Renal pelvis (tissue), 4 donors: ENCODE data around the gene MAPK7. TPM values are rescaled to one million over a fixed set of nuclear protein-coding genes. Genes with fewer than 3 reads are reported as not detected.
A peak's percentile ranks its signal among the peaks of the same experiment; 100 is the strongest.

Experiments
- DNase-seq: peaks from one replicate; pipeline ENCODE4 v3.0.0-alpha.2; 2013
- polyA plus RNA-seq, 3 donors: library from polyadenylated mRNA; unstranded; fragments of 120-200 nt; gene quantifications; one replicate each; pipeline ENCODE4 v1.2.1, GENCODE V29; 2013; ENCODE audit not compliant: insufficient read length in 3 of 3

The MAPK7 gene
- polyA plus RNA-seq, 3 donors: 25.0 to 31.6 (median 29.3) TPM

GRCh38 chr17:19361326-19361725 is 17.0 kb upstream of the MAPK7 start:
- DNase-seq: no peak

- DNase-seq: no peak
These were observed 16.4 kb upstream of the MAPK7 start for GRCh38 chr17:19361944-19362276.

DNA sequence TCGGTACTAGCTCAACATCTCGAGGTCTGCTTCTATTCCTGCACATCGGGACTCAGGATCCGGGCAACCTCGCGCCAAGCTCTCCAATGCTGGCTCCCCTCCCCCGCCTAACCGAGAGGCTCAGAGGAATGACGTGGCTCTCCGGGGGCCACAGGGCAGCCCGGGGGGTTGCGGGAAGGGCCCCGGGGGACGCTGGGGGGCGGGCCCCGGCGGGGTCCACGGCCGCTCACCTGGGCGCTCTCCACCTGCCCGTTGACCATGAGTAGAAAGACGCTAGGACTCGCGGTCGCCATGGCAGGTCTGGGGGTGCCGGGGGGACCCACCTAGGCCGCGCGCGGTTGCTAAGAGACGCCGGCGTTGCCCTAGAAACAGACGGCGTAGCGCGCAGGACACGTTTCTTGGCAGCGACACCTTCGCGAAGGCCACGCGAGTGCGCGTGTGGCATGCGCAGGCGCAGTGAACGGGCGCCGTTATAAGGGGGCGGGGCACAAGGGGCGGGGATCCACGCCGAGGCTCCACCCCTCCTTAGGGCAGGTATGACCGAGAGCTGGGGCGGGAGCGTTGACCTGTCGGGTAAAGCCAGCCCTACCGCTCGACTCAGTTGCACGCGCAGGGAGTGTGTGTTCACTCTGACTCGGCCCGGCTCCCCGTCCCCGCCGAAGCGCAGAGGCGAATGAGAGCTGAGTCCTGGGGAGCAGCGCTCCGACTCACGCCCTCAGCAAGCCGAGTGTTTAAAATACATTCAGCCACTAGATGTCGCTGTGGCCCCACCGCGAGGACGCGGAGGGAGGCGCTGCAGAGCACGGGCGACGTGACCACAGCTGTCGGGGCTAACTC is 15.8 kb upstream of the MAPK7 start, which contains the start of gene B9D1:
Gene B9D1, minus strand, starts transcription at position 447 of the 837 bp plus-strand sequence. Its CDS starts 154 bp downstream, at position 293.
- peak; percentile 91 for DNase-seq

DNA sequence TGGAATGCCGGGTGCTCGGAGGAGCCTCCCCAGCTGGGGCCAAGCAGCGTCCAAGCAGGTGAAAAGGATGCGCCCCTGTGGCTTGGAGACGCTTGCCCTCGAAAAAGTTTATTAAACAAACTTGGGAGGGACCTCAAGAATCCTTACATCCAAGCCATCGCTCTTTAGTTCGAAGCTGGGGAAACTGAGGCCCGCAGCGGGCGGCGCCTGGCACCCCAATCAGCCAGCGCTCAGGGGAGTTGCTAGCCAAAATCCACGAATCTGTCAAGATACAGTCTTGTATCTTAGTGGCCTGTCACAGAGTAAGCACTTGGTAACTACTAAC is 15.2 kb upstream of the MAPK7 start:
- DNase-seq: no peak

DNA sequence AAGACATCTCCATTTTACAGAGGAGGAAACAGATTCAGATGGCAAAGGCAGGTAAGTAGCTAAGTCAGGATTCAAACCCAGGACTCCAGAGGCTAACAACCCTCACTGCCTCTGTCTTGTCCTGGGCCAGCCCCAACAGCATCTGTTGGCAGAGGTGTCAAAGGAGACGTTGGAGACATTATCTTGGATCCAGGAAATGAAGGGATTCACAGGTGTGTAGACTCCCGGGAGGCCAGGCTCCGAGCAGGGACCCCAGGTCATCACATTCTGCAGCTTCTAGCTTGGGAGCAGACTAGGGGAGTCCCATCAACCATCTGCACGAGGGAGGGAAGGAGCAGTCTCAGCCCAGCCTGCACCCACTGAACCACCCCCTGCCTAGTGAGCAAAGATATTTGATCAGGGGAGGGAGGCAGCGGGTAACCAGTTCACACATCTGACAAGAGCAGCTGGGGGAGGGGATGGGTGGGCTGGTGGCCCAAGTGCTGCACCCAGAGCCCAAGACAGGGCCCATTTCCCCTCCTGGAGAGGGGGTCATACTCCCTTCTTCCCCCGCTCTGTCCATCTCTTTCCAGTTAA is 14.8 kb upstream of the MAPK7 start:
- DNase-seq: no peak

DNA sequence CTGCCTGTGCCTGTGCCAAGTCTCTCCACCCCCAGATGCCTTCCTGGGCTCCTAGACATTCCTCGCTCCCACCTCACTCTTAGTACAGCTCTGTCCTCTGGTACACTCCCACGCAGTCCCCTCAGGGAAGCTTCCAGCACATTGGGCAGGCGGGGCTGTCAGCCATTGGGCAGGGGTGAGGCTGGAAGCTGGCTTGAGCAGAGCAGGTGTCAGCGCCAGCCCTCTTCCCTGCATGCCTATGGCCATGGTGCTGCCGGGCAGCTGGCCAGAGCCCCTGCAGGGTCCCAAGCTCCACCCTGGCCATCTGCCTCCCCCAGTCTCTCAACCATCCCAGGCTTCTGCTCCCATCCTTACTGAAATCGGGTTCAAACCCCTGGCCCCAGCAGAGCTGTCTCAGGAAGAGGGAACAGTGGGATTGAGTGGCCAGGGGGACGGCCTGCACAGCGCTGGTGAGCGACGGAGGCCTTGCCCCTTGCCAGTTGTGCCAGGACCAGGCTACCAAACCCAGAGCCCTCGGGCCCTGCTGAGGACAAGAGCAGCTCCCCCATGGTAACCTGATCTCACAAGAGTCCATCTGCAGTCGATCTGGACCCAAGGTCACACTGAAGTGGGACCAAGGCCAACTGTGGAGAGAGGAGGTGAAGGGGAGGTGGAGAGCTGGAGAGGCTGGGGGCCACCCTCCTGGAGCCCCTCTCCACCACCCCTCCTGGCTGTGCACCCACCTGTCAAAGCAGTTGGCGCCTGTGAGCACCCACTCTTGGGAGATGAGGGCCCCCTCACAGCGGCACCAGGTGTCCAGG is 13.4 kb upstream of the MAPK7 start:
- no peak for DNase-seq

GRCh38 chr17:19365499-19365817 is 12.8 kb upstream of the MAPK7 start:
- no peak for DNase-seq

GRCh38 chr17:19365833-19366636 is 12.3 kb upstream of the MAPK7 start:
- no peak for DNase-seq

DNA sequence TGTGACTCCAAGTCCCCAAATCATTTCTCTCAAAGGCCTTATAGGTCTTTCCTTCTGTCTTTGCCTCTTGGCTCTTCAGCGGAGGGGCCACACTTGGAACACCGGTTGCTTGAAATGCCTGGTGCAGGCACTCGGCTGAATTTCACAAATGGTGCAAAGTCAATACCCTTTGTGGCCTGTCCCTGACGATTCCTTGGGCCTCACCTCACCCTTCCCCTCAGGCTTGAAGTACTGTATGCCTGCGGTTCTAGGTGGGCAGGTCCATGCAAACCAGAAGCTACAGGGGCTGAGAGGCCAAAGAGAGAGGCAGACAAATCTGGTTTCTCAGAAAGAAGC is 11.7 kb upstream of the MAPK7 start:
- no peak for DNase-seq

DNA sequence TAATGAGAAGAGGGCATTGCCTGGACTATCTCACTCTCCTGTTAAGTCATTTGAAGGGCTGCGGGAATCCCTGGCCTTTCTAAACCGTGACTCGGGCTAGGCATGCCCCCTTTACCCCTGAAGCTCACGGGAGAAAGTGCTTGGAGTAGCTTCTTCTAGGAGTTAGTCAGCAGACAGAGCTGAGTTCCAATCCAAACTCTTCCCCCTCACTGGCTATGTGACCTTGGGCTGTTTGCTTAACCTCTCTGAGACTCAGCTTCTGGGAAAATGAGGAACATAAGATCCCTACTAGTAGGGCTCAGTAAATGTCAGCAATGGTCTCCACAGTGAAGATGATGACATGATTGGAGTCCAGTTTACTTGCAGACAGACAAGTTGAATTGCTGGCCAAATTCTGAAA is 10.1 kb upstream of the MAPK7 start:
- DNase-seq: no peak

- DNase-seq: no peak
These were observed 9.1 kb upstream of the MAPK7 start for GRCh38 chr17:19369107-19369778.

DNA sequence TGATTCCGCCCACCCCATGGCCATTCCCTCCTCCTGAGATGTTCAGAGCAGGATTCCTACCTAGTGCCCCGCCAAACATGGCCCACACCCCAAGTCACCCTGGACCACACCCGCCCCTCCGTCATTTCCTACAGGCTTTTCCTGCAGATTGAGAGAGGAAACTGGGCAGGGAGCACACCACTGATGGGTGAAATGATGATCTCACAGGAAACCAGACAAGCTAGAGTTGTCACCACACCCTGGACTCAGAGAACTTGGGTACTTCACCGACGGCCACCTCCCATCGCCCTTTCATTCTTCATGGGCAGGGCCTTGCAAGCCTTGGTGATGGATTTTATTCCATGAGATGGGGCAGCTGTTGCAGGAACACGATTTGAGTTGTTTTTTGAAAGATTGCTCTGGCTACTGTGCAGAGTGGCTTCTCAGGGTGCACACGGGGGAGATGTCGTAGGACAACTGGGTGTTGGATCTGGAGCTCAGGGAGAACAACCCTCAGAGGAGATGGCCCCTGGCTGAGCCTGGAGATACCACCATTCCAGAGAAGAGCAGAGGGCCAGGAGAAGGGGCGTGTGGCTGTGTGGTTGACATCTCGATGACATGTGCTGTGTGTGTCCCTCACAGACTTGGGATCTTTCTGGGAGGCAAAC is 8.3 kb upstream of the MAPK7 start:
- no peak for DNase-seq

DNA sequence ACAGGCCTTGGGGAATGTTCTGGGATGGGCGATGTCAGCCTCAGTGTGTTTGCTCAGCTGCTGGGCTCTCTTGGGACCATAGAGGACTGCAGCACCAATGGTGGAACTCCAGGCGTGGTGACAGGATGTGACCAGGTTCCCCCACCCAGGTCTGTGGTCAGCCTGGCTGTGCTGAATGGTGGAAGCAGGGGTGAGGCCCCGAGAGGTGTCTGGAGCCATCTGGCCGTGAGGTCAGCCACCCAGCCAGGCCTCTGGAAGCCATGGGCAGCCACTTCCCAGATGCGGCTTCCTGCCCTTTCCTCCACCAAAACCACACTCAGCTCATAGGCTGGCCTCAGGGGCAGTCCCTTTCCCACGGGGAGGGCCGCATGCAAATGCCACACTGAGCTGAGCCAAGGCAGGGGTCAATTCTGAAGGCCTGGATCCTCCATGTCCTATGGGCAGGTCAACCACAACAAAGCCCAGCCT is 7.8 kb upstream of the MAPK7 start:
- DNase-seq: no peak

- no peak for DNase-seq
These were observed 6.9 kb upstream of the MAPK7 start for GRCh38 chr17:19371259-19372010.

DNA sequence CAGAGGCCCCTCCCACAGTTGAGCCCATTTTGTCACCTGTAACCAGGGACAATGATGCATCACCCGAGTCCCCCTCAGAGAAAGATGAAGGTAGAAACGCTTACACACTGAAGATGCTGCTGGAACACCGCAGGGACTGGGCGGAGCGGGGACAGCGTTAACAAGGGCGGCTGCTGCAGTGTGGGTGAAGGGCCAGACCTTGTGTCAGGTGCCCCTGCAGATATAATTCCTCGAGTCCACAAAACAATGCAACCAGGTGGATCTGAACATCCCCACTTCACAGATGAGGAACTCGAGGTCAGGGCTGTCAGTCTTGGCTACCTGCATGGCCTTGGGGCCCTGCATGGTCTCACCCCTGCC is 6.3 kb upstream of the MAPK7 start:
- DNase-seq: no peak

DNA sequence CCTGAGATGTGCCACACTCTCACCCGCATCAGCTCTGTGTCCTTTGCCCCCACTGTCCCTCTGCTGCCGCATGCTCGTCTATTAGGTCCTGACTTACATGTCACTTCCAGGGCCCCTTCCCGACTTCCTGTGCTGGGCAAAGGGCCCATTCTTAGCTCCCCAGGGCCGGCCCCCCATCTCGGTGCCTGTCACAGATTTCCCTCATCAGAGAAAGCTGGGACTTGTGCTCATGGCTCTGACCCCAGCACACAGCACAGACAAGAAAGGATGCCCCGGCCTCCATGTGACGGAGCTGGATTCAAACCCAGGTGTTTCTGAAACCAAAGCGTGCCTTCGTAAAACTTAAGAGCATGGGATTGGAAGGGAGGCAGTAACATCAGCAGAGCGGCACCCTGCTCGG is 5.9 kb upstream of the MAPK7 start:
- no peak for DNase-seq

DNA sequence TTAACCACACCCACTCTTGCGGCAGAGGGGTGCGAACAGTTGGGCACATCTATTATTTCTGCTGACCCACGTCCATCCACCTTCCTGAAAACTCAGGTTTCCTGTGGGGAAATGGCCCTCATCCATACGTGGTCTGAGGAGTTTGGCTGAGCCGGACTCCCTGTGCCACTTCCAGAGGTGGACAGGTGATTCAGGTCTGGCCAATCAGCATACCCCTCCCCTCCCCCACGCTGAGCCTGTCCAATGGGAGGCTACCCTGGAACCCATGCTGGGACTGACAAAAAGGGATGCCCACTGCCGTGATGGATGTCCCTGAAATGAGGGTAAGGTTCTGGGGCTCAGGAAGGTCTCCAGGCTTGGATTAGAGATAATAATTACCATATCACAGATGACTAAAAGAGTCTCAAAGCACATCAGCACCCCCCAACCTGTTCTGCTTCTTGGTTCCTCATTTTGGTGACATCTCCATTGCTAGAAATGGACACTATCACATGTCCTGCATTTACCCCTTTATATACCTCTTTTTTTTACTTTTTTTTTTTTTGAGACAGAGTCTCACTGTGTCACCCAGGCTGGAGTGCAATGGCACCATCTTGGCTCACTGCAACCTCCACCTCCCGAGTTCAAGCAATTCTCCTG is 5.3 kb upstream of the MAPK7 start:
- DNase-seq: no peak

- DNase-seq: no peak
These were observed 4.2 kb upstream of the MAPK7 start for GRCh38 chr17:19374136-19374535.

- DNase-seq: no peak
These were observed 2.6 kb upstream of the MAPK7 start for GRCh38 chr17:19375732-19376131.

- no peak for DNase-seq
These were observed 1.5 kb upstream of the MAPK7 start for GRCh38 chr17:19376811-19377210.
